ENCODE measurements around the gene GNG3. TPM values are rescaled to one million over a fixed set of nuclear protein-coding genes. Genes with fewer than 3 reads are reported as not detected.

The GNG3 gene
- total and polyA plus RNA-seq, 2 of the 8 experiments (the other 6 are each of a cell fraction or from before 2014, with no cell fraction given), result 4.9 to 12.1 TPM

- Histone ChIP-seq H2AK5ac (ENCODE audit: low read depth, low read length) (no peak overlapping the region; the same call in 1 of the 2 replicates), H3K23ac (ENCODE audit: insufficient read length) (no peak overlapping the region), H4K20me1 (replicated peaks in 1 of 2; ENCODE audit: control insufficient read depth in 1 of 2, insufficient read depth in 2 of 2, low read length in 2 of 2) (no peaks in the 10 kb centered on the region), H4K91ac (replicated peaks; ENCODE audit: insufficient read length, low read length) (peak overlapping the region; percentile 67), H3K36me3 (ENCODE audit: control insufficient read depth in 2 of 4, insufficient read depth in 4 of 4, low read length in 3 of 4) (peaks cover 2 to 15% (median 5%) of the 10 kb centered on the region in 4 experiments; a peak in 6 of 8 replicates), H2BK20ac (ENCODE audit: low read length) (no peak overlapping the region), H3K4me3 (ENCODE audit: extremely low read depth in 1 of 4, insufficient read depth in 2 of 4, low read depth in 3 of 4, low read length in 4 of 4) (peak overlapping the region; percentile 64 to 83 (median 82)), H3K4me1 (replicated peaks in 1 of 4; ENCODE audit: control insufficient read depth in 3 of 4, insufficient read depth in 4 of 4, low read length in 3 of 4) (peaks cover 7 to 34% (median 20%) of the 10 kb centered on the region in 4 experiments), H3K18ac (ENCODE audit: extremely low read depth, low read length) (peak overlapping the region; percentile 78), H2BK15ac (ENCODE audit: low read length) (0 out of 2 replicates have a peak overlapping the region, but pooled peaks have one; percentile 81), H3K23me2 (ENCODE audit: low read depth, low read length) (peaks cover 22% of the 10 kb centered on the region), H2BK5ac (ENCODE audit: low read depth, low read length) (peak overlapping the region; percentile 86), H3K4ac (replicated peaks; ENCODE audit: insufficient read length, low read depth, low read length) (peak overlapping the region; percentile 75), H3K79me2 (ENCODE audit: control insufficient read depth in 1 of 2, insufficient read depth in 2 of 2, low read length in 2 of 2) (peaks cover 0 to 7% of the 10 kb centered on the region in 2 experiments; a peak in 1 of 4 replicates), H3K14ac (ENCODE audit: insufficient read length) (no peak overlapping the region), H3K79me1 (ENCODE audit: low read depth, low read length) (no peaks in the 10 kb centered on the region; the same call in 1 of the 2 replicates), H2AFZ (ENCODE audit: low read length) (peak overlapping the region; percentile 4; the same call in 1 of the 2 replicates), H3K27me3 (replicated peaks in 1 of 4; ENCODE audit: control insufficient read depth in 3 of 4, extremely low read depth in 1 of 4, insufficient read depth in 3 of 4, low read length in 3 of 4) (no peaks in the 10 kb centered on the region), H2BK120ac (replicated peaks; ENCODE audit: low read depth, low read length) (no peak overlapping the region), H3K56ac (replicated peaks; ENCODE audit: insufficient read length, low read depth, low read length) (no peak overlapping the region), H3K9ac (replicated peaks in 1 of 4; ENCODE audit: extremely low read depth in 1 of 4, low read depth in 3 of 4, low read length in 3 of 4) (peak overlapping the region; percentile 67 to 88 (median 74)), H2BK12ac (ENCODE audit: low read depth, low read length) (peak overlapping the region; percentile 77; the same call in 1 of the 2 replicates), H4K8ac (ENCODE audit: extremely low read depth, insufficient read depth, low read length) (peak overlapping the region; percentile 7; the same call in 1 of the 2 replicates), H4K5ac (ENCODE audit: insufficient read length, low read depth, low read length) (no peak overlapping the region), H3K9me3 (ENCODE audit: insufficient read depth in 2 of 2, low read depth in 1 of 2, low read length in 1 of 2) (no peaks in the 10 kb centered on the region), H3K27ac (ENCODE audit: low read depth, low read length) (peak overlapping the region; percentile 65), H3K4me2 (ENCODE audit: insufficient read depth in 1 of 2, low read depth in 2 of 2, low read length in 2 of 2) (peak overlapping the region; percentile 99)
- DNase-seq (ENCODE audit: low read depth in 1 of 2, low spot score in 2 of 2), result peak; percentile 82 to 95
- 1% methylated on average over 58 of the region's 73 CpGs; no CpG with 5 or more reads in 1 of the 2 experiments for WGBS, 2 experiments (ENCODE audit: extremely low coverage in 1 of 2, insufficient coverage in 1 of 2, insufficient read length in 1 of 2, insufficient replicate concordance in 2 of 2, low coverage in 1 of 2, low lambda C conversion rate in 2 of 2, missing lambda C conversion rate in 1 of 2)
- FAIRE-seq, result no peak
- ChIA-PET POLR2A (ENCODE audit: partially characterized antibody) (interaction anchor here (0.8 to 61.4 kb wide), 34 partner anchors 8 to 184 kb away, joined by 3 to 2041 read pairs (median 8); partner anchors contain the start of genes C11orf98, CSKMT, EEF1G and EML3), CTCF (ENCODE audit: partially characterized antibody) (interaction anchor here (0.5 to 3.8 kb wide), 11 partner anchors 12 to 363 kb away, joined by 3 to 21 read pairs (median 3); partner anchors contain the start of genes LRRN4CL, ROM1, TAF6L and UBXN1)
- no peak for TF ChIP-seq BCL11A (IDR thresholded peaks at IDR 0.05; ENCODE audit: low read depth in 2 of 2, low read length in 2 of 2)
- no peak for TF ChIP-seq TCF12 (IDR thresholded peaks at IDR 0.05; ENCODE audit: low read depth, low read length)
- no peak for TF ChIP-seq SP2 (IDR thresholded peaks at IDR 0.05; ENCODE audit: low read length)
- peak; percentile 49; the same call in 1 of the 2 replicates for TF ChIP-seq GABPA (IDR thresholded peaks at IDR 0.05; ENCODE audit: borderline replicate concordance, insufficient read depth, low read length)
- no peak for TF ChIP-seq CHD1 (IDR thresholded peaks at IDR 0.05; ENCODE audit: low read depth, low read length)
- peak; percentile 57; the same call in 1 of the 2 replicates for TF ChIP-seq TAF1 (IDR thresholded peaks at IDR 0.05; ENCODE audit: low read depth, low read length)
- TF ChIP-seq SUZ12 (IDR thresholded peaks at IDR 0.05; ENCODE audit: low read length), result no peak
- no peak for TF ChIP-seq USF2 (IDR thresholded peaks at IDR 0.05; ENCODE audit: low read length)
- TF ChIP-seq KDM4A (IDR thresholded peaks at IDR 0.05; ENCODE audit: low read depth, low read length, severe bottlenecking), result peak; percentile 53
Observed at GRCh38 chr11:62705880-62706849, 1.3 kb upstream of the GNG3 start.
